HCT116 (cell line): Measurements from ENCODE around the gene OS9.

Experiments
- ELF1 ChIP-seq: IDR thresholded peaks from 2 replicates; pipeline ENCODE4 v1.6.1; 2012; ENCODE audit warnings: low read depth, borderline replicate concordance
- EZH2 ChIP-seq: fragments of 200-600 bp; sonication (generic); IDR thresholded peaks from 2 replicates; pipeline ENCODE4 v1.6.1; 2017; ENCODE audit warnings: antibody characterized with exemption, mixed run types
- EZH2phosphoT487 ChIP-seq: fragments of 200-600 bp; IDR thresholded peaks from 2 replicates; pipeline ENCODE4 v1.6.1; 2018; ENCODE audit warnings: antibody characterized with exemption, borderline replicate concordance
- POLR2AphosphoS5 ChIP-seq: IDR thresholded peaks from 2 replicates; pipeline ENCODE4 v1.6.1; 2011; ENCODE audit warnings: mild to moderate bottlenecking, low read depth, low read length, moderate library complexity
- YY1 ChIP-seq: IDR thresholded peaks from 2 replicates; pipeline ENCODE4 v1.6.1; 2011; ENCODE audit warnings: low read length, low read depth, moderate library complexity, mild to moderate bottlenecking; ENCODE audit not compliant: insufficient replicate concordance; ENCODE audit errors: extremely low read depth
- ZFX ChIP-seq: fragments of 450-650 bp; IDR thresholded peaks from 2 replicates; pipeline ENCODE4 v1.6.1; 2017
- TF ChIP-seq, protein P1 (sequence below), 3 experiments: fragments of 200-600 bp in 1 of 3; sonication (generic) in 1 of 3; IDR thresholded peaks in 2 of 3; conservative IDR thresholded peaks in 1 of 3; 2 replicates each; pipeline ENCODE4 v1.5.1; 2012 to 2017; ENCODE audit warnings: low read depth in 2 of 3, low read length in 2 of 3, antibody characterized with exemption in 1 of 3, borderline replicate concordance in 1 of 3, control low read depth in 1 of 3, mild to moderate bottlenecking in 1 of 3, mixed read lengths in 1 of 3, mixed run types in 1 of 3, moderate library complexity in 1 of 3; ENCODE audit not compliant: insufficient read depth in 1 of 3
- TF ChIP-seq, protein P2 (sequence below): IDR thresholded peaks from 2 replicates; pipeline ENCODE4 v1.6.1; 2011; ENCODE audit warnings: mild to moderate bottlenecking, low read length, moderate library complexity; ENCODE audit not compliant: insufficient replicate concordance; ENCODE audit errors: extremely low read depth

DNA sequence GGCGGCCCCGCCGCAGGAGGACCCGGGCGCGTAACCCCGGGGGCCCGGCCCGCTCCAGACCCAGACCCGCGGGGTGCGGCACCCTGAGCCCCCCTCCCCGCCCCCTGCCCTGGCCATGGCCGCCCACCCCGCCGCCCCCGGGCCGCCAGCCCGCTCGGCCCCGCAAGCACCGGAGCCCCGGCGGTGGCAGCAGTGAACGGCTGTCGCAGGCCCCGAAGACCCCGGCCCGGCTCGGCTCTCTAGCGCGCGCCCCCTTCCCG, 61.2 kb downstream of the OS9 start:
- TF ChIP-seq ELF1: no peak
- TF ChIP-seq, protein P1, sequence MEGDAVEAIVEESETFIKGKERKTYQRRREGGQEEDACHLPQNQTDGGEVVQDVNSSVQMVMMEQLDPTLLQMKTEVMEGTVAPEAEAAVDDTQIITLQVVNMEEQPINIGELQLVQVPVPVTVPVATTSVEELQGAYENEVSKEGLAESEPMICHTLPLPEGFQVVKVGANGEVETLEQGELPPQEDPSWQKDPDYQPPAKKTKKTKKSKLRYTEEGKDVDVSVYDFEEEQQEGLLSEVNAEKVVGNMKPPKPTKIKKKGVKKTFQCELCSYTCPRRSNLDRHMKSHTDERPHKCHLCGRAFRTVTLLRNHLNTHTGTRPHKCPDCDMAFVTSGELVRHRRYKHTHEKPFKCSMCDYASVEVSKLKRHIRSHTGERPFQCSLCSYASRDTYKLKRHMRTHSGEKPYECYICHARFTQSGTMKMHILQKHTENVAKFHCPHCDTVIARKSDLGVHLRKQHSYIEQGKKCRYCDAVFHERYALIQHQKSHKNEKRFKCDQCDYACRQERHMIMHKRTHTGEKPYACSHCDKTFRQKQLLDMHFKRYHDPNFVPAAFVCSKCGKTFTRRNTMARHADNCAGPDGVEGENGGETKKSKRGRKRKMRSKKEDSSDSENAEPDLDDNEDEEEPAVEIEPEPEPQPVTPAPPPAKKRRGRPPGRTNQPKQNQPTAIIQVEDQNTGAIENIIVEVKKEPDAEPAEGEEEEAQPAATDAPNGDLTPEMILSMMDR (IDR thresholded peaks at IDR 0.05 in 2 of 3, conservative IDR thresholded peaks at IDR 0.05 in 1 of 3; ENCODE audit: borderline replicate concordance in 1 of 3, insufficient read depth in 1 of 3, low read depth in 2 of 3, low read length in 2 of 3): no peak
- TF ChIP-seq EZH2: no peak
- no peak for TF ChIP-seq YY1
- TF ChIP-seq, protein P2, sequence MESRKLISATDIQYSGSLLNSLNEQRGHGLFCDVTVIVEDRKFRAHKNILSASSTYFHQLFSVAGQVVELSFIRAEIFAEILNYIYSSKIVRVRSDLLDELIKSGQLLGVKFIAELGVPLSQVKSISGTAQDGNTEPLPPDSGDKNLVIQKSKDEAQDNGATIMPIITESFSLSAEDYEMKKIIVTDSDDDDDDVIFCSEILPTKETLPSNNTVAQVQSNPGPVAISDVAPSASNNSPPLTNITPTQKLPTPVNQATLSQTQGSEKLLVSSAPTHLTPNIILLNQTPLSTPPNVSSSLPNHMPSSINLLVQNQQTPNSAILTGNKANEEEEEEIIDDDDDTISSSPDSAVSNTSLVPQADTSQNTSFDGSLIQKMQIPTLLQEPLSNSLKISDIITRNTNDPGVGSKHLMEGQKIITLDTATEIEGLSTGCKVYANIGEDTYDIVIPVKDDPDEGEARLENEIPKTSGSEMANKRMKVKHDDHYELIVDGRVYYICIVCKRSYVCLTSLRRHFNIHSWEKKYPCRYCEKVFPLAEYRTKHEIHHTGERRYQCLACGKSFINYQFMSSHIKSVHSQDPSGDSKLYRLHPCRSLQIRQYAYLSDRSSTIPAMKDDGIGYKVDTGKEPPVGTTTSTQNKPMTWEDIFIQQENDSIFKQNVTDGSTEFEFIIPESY: no peak
- TF ChIP-seq POLR2AphosphoS5: no peak
- no peak for TF ChIP-seq ZFX
- TF ChIP-seq EZH2phosphoT487: no peak
